NT2/D1 (cell line): ENCODE data around the gene THRA.

Experiments
- YY1 ChIP-seq: IDR thresholded peaks from 2 replicates; pipeline ENCODE4 v1.6.1; 2011; ENCODE audit not compliant: insufficient read length, insufficient read depth
- ZNF274 ChIP-seq: IDR thresholded peaks from 2 replicates; pipeline ENCODE4 v1.6.1; 2011; ENCODE audit warnings: mild to moderate bottlenecking, low read depth, low read length

DNA sequence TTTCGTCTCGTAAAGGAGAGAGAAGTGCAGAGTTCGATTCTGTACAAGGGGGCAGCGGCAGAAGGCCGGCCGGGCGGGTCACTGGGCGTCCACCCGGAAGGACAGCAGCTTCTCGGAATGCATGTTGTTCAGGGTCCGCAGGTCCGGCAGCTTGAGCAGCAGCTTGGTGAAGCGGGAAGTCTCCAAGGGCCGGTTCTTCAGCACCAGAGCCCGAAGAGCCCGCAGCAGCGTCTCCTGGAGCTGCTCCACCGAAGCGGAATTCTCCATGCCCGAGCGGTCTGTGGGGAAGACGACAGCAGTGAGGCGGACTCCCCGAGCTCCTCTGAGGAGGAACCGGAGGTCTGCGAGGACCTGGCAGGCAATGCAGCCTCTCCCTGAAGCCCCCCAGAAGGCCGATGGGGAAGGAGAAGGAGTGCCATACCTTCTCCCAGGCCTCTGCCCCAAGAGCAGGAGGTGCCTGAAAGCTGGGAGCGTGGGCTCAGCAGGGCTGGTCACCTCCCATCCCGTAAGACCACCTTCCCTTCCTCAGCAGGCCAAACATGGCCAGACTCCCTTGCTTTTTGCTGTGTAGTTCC lies 30.3 kb downstream of the THRA start:
- TF ChIP-seq YY1 = no peak
- TF ChIP-seq ZNF274 = no peak
